HG03457 (cell line): ENCODE measurements around the gene MAML3.

ENCODE experiments used
- ATAC-seq: cut with Tn5 transposase; IDR thresholded peaks from one replicate; pipeline ENCODE4 v1.9.1; 2021; ENCODE audit warnings: moderate number of reproducible peaks; ENCODE audit not compliant: unreplicated experiment

MAML3 gene

DNA sequence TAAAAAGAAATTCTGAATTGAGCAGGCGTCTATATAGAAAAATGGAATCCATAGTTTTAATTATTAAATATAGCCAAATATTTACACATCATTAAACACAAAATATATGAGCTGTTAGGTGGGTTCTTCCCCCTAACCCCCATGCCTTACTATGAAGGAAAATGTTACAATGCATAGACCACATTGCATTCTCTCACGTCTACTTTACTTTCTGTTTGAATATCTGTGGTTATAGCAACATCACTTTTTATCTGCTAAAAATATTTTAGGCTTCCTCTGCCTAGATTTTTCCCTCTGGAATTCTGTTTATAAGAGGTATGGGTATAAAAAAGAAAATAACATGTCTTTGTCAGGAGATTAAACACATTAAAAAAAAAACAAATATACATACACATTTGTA, 73.1 kb downstream of the MAML3 start:
- ATAC-seq = no peak

DNA sequence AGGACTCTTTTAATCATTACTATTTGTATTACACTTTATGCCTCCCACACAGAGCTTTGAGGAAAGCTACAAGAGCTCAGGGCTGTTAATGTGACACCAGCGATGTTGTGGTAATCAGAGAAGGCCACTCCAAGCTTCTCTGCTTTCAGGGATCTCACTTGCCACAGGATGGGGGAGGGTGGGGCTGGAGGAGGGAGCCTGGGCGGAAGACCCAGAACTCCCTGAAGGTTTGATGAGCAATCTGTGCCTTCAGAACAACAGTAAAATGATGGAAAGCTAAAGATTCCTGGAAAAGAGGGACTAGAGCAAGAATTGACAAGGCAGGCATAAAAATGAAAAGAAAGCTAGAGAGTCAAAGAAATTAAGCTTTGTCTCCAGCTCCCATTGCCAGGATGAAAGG, 75.6 kb downstream of the MAML3 start:
- ATAC-seq = no peak

DNA sequence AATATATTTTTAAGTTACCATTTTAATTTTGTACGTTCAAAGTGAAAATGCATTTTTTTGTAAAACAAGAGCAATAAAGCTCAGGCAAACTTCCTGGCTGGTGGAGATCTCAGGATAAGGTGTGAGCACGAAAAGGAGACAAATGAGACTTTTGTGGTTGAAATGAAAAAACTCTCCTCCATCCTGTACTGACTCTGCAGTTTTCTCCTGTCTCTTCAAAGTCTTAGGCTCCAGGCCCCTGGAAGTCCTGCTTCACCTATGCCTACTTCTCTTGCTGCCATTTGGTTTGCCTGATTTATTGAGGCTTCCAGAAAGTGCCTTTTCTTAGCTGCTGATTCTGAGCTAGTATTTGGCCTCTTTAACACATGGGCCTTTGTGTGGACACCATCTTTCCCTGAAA, 77.7 kb downstream of the MAML3 start:
- ATAC-seq = no peak

DNA sequence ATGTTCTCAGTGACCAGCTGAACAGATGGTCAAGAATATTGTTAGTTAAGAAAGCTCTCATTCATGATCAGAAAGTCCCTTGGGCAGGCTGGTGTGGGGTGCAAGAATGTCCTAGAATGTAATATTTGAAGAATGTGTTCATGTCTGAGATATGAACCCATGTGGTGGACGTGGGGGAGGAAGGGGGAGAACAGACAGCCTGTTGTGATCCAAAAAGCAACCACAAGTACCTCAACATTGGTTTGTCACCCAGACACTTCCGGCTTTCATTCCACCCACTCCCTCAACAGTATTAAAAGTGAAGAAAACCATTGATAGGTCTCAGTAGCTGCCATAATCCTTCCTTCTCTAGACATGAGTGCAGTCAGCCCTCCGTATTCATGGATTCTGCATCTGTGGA, 82.2 kb downstream of the MAML3 start:
- ATAC-seq = peak; percentile 85

DNA sequence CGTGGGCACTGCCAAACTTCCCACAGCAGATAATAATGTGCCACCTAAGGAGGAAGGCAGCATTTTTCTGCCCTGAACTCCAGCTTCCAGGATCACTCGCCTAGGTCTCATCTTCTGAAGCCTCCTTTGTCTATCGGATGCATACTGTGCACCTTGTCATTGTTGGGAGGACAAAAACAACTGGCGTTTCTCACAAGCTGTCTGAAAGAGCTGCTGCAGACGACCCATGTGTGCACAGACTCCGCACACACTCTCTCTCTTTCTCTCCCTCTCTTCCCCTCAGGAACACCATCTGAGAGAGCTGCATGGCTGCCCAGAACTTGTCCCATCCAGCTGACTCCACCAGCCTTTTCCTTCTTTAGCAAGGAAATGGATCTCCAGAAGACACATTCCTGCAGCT, 83.0 kb downstream of the MAML3 start:
- no peak for ATAC-seq

DNA sequence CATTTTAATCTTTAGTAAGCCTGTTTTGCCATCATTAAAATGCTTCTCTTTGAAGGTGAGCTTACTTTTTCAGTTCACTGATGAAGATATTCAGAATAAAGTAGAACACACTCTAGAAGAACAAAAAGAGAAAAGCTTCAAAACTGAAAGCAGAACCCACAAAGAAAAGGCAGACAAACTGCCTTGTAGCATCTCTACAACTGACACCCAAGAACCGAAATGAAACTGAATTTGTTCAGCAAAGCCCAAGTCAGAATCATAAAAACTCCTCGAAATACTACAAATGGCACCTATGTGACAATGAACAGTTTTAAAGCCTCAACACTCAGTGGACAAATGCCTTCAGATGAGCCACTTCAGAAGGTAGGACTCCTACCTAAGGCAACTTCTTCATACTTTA, 83.6 kb downstream of the MAML3 start:
- ATAC-seq = no peak

DNA sequence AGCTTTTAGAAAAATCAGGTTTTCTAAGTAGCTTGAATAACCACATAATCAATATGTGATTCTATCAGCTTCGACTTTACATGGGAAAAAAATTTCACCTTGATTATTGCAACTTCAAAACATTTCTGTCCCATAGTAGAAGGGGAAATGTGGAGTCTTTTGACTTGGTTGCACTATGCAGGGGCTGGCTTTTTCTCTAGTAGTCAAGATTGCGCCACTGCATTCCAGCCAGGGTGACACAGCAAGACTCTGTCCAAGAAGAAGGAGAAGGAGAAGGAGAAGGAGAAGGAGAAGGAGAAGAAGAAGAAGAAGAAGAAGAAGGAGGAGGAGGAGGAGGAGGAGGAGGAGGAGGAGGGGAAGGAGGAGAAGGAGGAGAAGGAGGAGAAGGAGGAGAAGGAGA, 84.9 kb downstream of the MAML3 start:
- ATAC-seq = no peak

DNA sequence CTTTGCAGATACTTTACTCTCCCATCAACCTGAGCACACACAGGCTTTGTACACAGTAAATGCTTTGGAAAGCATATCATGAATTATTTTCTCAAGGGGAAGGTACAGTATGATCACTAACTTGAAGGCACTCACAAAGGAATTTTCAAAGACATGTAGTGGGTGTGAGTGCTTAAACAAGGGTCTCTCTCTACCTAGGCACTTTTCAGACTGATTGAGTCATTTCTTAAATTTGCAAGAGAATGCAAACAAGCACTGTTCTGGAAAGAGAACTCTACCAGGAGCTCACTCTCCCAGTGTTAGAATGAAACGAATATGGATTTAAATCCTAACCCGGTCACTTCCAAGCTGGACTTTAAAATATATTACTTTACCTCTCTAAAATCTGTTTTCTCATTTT, 85.7 kb downstream of the MAML3 start:
- ATAC-seq = no peak

DNA sequence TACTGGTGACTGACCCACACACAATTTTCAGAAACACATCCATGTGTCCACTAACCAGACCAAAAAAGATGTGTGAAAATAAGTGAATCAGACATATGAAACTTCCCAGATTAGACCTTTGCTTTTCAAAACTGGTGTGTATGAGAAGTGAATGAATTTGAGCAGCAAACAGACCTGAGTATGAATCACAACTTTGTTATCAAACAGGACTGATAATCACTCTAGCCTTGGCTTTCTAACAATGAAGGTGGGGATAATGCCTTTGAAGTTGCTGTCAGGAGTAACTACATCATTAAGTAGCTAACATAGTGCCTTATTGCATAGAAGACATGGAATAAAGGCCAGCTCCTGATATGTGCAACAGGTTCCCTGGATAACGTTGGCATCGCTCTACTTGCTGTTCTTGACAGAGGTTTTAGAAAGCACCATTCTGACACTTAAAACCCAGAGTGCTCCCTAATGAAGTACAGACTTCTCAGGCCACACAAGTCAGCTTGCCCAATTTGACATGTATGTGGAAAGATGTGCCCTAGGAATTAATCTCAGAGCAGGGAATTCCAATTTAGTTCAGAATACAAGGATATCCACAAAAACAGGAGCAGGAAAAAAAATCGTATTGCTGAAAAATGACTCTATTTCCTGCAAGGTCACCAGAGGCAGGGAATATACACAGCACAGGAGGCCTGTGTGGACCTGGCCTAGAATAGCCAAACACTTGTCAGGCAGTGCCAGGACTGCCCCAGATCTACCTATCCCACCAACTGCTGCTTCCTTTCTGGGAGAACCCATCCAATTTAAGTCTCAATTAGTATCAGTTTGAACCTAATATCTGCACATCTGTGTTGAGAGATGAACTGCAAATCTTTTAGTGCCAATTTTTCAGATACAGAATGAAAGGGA, 87.7 kb downstream of the MAML3 start:
- no peak for ATAC-seq

DNA sequence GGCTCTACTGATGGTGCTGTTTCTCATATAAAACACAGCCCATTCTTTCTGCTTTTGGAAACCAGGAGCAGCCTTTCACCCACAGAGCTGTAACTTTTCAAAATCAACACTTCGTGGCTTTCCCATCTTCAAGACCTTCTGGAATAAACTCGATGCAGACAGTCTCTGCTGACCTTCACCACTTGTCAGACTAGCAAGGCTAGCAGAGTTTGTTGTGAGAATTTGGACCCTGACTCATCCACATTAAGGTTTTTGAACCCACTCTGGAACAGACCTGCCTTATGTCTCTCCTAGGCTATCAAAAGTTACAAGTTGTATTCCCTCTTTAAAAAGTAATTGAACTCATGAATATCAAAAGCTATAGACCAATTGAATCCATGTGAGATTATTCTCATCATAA, 88.6 kb downstream of the MAML3 start:
- ATAC-seq = no peak

DNA sequence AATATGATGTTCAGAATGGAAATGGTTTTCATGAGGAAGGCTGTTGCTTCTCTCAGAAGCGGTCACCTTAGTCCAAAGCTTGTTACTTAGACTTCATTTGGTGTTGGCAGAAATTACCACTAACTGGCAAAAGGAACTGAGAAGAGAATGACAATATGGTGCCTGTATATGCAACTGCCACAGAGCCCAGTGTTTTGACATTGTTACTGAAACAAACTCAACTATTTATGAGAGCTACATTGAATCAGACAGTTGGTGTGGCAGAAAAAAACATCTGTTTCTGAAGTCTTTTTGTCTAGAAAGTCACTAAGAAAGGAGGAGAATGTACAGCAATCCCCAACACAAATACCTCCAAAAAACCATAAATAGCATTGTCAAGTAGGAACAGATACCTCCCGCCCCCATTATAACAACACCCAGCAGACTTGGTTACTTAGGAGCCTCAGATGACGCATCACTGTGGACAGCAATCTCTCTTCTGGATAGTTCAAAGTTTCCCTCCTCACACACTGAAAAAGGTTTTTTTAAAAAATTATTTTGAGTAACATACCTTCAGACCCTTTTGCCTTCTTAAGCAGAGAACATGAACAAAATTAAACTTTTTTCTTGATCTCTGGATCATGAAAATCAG, 92.2 kb downstream of the MAML3 start:
- ATAC-seq = no peak

DNA sequence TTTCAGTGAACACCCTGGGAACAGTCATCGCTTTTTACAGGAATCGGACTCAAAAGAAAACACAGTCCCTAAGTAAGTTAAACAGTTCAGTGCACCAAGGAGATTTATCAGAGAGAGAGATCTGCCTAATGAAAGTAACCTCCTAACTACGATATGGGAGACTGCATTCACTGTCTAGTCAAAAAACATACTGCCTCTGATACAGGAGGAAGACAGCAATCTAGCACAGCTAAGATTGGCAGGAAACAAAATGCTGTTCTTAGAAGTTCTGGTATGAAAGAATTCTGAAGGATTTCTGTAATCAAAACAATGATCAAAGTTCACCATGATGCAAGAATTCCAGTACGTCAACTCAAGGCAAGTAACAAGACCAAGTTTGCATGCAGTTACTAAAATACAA, 92.8 kb downstream of the MAML3 start:
- no peak for ATAC-seq

DNA sequence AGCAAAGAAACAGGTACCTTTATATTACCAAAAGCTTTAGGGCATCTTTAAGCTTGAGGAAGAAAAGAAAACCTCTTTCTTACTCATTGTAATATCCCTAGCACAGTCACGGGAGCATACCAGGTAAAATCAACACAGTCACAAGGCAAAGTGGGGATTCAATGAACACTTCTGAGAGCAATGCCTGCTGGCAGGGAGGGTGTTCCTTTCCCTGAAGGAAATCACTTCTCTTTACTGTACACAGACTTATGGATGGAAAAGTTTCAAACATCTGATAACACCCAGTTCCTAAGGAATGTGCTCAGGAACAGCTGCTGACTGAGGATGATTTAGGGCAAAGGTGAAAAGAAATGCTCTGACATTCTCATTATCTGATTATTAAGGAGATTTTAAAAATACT, 94.8 kb downstream of the MAML3 start:
- no peak for ATAC-seq

DNA sequence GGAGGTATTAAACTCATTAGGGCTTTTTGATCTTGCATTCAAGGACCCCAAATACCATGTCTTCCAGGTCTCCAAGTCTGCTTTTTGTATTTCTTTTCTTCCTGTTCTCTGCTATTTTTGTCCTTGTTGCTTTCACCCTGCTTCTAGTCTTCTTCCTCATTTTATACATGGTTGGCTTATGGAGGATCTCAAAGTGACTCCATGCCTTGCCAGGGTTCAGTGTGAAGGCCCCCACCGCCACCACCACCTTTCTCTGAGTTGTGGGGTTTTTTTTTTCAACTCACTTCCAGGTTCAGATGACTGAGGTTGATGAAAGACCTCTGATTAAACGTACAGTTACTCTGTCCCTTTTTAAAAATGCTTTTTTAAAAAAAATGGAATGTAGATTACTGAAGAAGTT, 96.3 kb downstream of the MAML3 start:
- no peak for ATAC-seq

DNA sequence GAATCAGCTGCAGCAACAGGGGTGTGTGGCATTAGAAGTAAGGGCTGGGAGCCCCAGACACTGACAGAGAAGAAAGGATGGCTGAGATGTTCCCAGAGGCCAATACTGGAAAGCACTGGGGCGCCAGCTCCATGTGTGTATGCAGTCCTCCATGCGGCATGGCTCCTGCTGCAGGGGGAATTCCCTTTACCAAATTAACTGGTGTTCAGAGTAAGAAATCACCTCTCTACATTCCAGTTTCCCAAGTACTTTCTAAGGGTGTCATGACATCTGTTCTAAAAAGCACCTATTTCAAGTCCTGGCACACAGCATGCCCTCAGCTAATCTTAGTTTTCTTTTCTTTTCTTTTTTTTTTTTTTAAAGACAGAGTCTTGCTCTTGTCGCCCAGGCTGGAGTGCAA, 98.0 kb downstream of the MAML3 start:
- no peak for ATAC-seq

DNA sequence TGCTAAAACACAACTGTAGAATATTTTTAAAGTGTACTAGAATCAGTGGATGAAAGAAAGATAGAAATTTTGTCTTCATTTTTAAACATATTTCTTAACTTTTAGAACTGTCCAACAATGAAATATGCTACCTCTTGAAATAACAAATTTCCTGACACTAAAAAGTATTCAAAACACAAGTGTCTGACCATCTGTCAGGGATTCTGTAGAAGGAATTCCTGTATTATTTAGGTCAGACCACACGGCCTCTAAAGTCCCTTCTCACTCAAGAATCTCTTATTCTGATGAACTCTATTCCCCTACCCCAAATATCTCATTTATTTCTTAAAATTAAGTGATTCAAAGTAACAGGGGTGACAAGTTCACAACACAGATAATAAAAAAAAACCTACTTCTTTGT, 99.1 kb downstream of the MAML3 start:
- no peak for ATAC-seq

DNA sequence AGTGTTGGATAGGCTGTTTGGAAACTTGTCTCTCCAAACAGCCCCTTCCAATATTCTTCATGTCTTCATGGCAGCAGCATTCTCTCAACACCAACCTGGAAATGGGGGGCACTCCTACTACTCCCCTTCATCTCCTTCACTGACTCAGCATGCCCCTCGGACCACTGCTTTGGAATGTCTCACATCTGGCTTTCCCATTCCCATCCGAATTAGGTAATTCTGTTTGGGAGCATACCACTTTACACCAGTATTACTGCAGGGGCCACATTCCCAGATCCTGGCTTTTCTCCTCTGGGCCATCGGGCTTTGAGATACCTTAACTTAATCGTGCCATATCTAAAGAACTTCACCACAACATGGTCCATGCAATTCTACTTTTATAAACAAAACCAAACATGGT, 100.8 kb downstream of the MAML3 start:
- no peak for ATAC-seq

DNA sequence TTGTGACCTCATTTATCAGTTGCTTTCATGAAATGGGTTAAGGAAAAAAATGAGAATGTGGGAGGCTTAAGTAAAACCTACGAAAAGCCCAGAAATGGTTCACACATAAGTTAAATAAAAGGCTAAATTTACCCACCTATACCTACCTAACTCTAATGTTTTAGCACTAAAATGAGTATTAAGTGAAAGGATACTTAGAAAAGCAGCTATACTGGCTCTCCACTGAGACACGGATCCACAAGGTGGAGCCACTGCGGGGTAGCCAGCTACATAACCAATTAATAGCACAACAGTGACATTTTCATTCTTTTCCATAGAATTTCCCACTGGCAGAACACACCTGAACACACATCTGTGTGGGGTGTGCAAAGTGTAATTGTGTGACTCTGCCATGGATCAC, 101.9 kb downstream of the MAML3 start:
- no peak for ATAC-seq

DNA sequence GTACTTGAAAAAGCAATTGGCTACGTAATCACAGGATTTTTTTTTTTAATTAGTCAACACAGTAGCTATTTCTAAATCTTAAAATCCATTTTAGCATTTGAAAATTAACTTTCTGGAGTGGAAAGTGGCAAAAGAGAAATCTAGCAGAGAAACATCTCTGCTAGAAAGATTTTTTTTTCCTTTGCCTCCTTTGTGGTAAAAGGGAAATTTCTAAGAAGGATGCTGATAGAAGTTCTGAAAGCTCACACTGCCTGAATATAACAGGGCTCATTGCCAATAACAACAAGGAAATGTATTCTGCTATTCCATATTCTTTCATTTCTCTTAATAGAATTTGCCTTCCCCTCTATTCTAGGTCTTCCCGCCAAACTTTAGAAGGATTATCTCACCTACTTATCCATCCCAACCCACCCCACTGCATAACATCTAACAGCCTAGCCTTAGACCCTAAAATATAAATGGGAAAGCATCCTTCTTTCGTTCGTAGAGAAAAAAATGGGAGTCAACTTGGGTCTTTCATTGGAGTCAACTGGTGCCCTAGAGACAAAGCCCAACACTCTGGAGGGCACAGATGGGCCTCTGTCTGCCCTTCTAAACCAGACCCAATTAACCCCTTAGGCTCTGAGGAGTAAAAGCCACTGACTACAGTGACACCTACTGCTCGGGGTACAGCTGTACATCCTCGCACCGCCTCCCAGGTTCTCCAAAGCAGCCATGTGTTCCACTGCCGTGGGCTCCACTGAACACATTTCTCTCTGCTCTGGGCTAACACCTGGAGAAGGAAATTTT, 103.9 kb downstream of the MAML3 start:
- ATAC-seq = no peak

DNA sequence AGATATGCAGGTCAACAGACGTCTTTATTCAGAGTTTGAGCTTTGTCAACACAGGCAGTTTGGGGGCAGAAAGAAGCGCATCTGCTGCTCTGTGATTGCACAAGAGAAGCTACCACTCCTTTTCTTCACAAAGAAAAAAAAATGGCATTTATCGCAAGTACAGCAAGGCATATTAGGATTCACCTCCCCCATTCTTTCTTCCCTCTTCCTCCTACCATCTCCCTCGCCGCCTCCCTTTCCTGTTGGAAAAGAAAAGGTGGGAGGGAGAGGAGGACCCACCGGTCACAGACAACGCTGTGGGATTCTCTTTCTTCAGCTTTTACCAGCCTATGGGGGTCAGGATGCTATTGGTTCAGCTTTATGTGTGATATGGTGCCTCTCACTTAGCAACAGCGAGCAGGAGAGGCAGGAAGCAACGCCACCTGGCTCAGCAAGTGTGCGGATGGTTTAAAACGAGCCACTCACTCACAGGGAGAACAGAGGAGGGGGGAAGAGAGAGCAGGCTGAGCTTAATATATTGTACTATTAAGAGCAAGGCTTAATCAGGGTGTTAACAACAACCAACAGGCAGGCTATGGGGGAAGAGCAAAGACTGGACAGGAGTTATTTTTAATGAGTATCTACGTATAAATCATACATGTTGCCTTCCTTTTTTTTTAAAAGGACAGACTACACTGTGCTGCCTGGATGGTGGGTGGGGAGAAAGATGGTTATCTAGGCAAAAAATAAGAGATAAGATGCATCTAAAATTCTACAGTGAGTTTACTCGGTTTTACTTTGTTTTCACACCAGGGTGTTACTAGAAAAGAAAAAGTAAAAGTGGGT, 104.7 kb downstream of the MAML3 start:
- no peak for ATAC-seq

DNA sequence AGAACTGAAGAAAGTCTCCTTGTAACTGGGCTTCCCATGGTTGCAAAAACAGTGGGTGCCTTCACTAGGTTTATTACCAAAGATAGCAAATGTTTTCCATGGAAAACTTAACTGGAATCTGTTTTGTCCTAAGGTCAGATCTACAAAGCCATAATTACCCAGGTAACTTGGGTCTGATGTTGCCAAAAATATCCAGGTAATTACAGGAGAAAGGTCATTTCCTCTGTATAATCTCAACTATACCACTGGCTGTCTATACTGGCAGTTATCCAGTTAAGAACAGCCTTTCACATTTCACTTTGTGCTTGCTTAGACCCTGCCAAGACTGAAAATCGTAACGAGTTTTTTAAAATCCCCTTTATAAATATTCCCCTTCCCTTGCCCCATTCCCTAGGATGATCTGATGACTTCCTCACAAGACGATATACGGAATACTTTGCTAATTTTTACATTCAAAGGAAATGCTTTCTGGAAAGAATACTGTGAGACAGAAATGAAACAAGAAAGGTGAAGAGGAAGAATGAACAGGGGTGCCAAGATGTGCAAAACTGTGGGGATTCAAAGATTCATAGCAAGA, 105.5 kb downstream of the MAML3 start:
- ATAC-seq = no peak
